Mucosa of descending colon (tissue), 3 donors: Measurements from ENCODE around the gene MIPOL1. TPM values are rescaled to one million over a fixed set of nuclear protein-coding genes. Genes with fewer than 3 reads are reported as not detected.
A peak's percentile ranks its signal among the peaks of the same experiment; 100 is the strongest.

Source experiments
- ATAC-seq: fragments of 200-7000 bp; cut with Tn5 transposase; one replicate; pipeline ENCODE4 v1.9.1; 2020; ENCODE audit warnings: mild to moderate bottlenecking, moderate library complexity
- DNase-seq, 3 donors: peaks; one replicate each; pipeline ENCODE4 v3.0.0-alpha.2; 2020
- H3K36me3 ChIP-seq: fragments of 200-600 bp; one replicate; pipeline ENCODE4 v1.8.0; 2021; ENCODE audit warnings: low read depth, mild to moderate bottlenecking
- H3K4me1 ChIP-seq: fragments of 200-600 bp; one replicate; pipeline ENCODE4 v1.8.0; 2021; ENCODE audit warnings: low read depth, mild to moderate bottlenecking
- H3K4me3 ChIP-seq: fragments of 200-600 bp; one replicate; pipeline ENCODE4 v1.8.0; 2021; ENCODE audit warnings: mild to moderate bottlenecking
- H3K9me3 ChIP-seq: fragments of 200-600 bp; one replicate; pipeline ENCODE4 v1.8.0; 2021; ENCODE audit warnings: mild to moderate bottlenecking
- CTCF ChIP-seq: fragments of 200-600 bp; IDR thresholded peaks from one replicate; pipeline ENCODE4 v1.8.0; 2022; ENCODE audit warnings: antibody characterized with exemption, mild to moderate bottlenecking
- intact Hi-C, 2 donors: fragments of 100-400 bp; cut with DNase I in 1 of 2; cut with micrococcal nuclease in 1 of 2; formaldehyde crosslinking; loops; one replicate each; pipeline versions ENCODE4 v1.11.0 to v1.11.1; 2022; cut with DNase I, micrococcal nuclease
- total RNA-seq, 3 donors: library from RNA; stranded (reverse); fragmentation: NEBNext Ultra II Directional in 2 of 3; extraction: Animal tissue kit (Norgen Biotek cat#: 25700) in 2 of 3; gene quantifications; one replicate each; pipeline versions ENCODE4 v1.2.1 to v1.2.4, GENCODE V29; 2021 to 2023
- donor health status: DM: no; HTN: no; CAD: no; lungs with moderate emphysema.
- donor health status: DM: no; HTN: no; CAD: no.
- donor health status: DM: no; HTN: yes; CAD: no.

The MIPOL1 gene
- total RNA-seq, 3 donors from 2014 or later, result 5.5 to 12.0 (median 11.7) TPM

- no peak for TF ChIP-seq CTCF
- peak overlapping the region; percentile 54 for H3K4me3 ChIP-seq
- ATAC-seq (peak; percentile 6), DNase-seq (peak; percentile 48 to 76 (median 76))
- no peaks in the 10 kb centered on the region for H3K9me3 ChIP-seq
- intact Hi-C loops, result loop anchor here in 1 of 2 donors (10.0 kb wide), 1 partner anchor 347 kb away; no protein-coding TSS in a partner anchor
- peaks cover 4% of the 10 kb centered on the region for H3K36me3 ChIP-seq
- no peaks in the 10 kb centered on the region for H3K4me1 ChIP-seq
These were observed 393.7 kb downstream of the MIPOL1 start for GRCh38 chr14:37591311-37591940.

GRCh38 chr14:37591941-37592481 is 394.3 kb downstream of the MIPOL1 start:
- no peaks in the 10 kb centered on the region for H3K9me3 ChIP-seq
- peaks cover 4% of the 10 kb centered on the region for H3K36me3 ChIP-seq
- H3K4me3 ChIP-seq, result peak overlapping the region; percentile 54
- no peaks in the 10 kb centered on the region for H3K4me1 ChIP-seq
- no peak for TF ChIP-seq CTCF
- DNase-seq, result peak; percentile 43 to 66 (median 54)
- intact Hi-C loops, result loop anchor here in 1 of 2 donors (10.0 kb wide), 1 partner anchor 347 kb away; no protein-coding TSS in a partner anchor
- ATAC-seq, result peak; percentile 4

GRCh38 chr14:37592482-37593408 is 395.0 kb downstream of the MIPOL1 start:
- DNase-seq (peak in 1 of 3 donors; percentile 40), ATAC-seq (no peak)
- intact Hi-C loops, result loop anchor here in 1 of 2 donors (10.0 kb wide), 1 partner anchor 348 kb away; no protein-coding TSS in a partner anchor
- Histone ChIP-seq H3K36me3 (peaks cover 4% of the 10 kb centered on the region), H3K9me3 (no peaks in the 10 kb centered on the region), H3K4me3 (peak overlapping the region; percentile 54), H3K4me1 (no peaks in the 10 kb centered on the region)
- no peak for TF ChIP-seq CTCF

GRCh38 chr14:37593511-37594237 is 395.9 kb downstream of the MIPOL1 start:
- H3K4me1 ChIP-seq, result peaks cover 2% of the 10 kb centered on the region
- DNase-seq (no peak), ATAC-seq (no peak)
- H3K4me3 ChIP-seq, result peak overlapping the region; percentile 54
- H3K9me3 ChIP-seq, result no peaks in the 10 kb centered on the region
- intact Hi-C loops, result loop anchor here in 1 of 2 donors (10.0 kb wide), 1 partner anchor 349 kb away; no protein-coding TSS in a partner anchor
- peaks cover 4% of the 10 kb centered on the region for H3K36me3 ChIP-seq
- TF ChIP-seq CTCF, result no peak
